ENCODE measurements around the gene FAM227B.
"Not testable (repeated sequence)": the region's sequence is repeated elsewhere in the genome, so short reads cannot be mapped to it uniquely, and the experiment has no call there.

Gene FAM227B, protein sequence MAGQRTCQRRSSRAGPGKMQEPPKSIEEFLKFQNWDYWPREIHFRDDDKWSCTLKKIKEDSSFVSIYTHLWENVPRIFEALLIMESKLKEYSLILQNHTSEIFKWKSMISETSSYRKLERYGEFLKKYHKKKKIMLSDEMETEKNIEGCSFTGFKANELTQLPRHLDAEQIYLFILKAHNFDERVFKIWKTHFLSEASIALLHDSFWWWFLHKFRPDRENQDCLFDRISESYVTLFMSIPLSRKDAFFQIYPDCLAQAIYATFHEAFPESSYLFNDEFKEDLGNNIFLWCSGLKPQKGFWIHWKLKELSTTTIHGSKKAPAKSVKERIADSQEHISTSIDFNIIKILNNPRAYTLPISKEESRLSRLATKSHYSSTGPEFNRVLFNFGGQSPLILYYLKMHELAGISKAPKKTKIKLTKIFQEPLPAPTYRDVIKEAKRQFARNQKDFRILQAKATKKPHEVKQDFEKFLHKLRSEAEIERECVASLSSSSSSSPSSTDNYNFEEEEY

DNA sequence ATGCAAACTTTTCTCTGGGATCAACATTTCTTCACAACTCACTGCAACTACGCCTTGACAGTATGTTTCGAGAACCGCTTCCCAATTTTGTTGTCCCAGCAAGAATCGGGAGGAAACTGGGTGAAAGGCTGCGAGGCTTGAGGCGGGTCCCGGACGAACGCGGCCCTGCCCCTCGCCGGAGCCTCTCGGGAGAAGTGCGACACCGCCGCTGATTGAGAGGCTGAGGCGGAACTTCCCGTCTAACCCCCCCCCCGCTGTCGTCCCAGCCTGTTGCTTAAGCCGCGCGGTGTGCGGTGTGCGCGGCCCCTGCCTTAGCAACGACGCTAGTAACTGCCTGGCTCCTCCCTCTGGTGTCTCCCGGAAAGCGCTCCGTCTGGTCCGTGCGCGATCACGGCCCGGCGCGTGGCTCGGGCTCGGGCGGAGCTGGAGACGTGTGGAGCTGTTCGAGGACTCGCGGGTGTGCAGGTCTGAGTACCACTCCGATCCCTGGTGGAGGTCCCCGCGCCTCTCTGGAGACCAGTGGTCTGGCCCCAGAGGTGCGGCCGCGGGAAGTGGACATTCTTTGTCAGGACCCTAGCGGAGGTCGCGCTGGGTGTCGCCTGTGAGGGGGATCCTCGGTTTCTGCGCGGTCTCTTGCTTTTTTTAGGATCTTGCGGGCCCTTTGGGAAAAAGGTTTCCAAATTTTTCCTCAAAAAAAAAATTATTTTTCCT lies at the start of gene FAM227B, which contains the start of gene DTWD1:
TSS of gene FAM227B (minus strand) at position 161 of the 711 bp plus-strand sequence. CDS start 5,647 bp downstream, outside the sequence.
TSS of gene DTWD1 (plus strand) at position 391 of the 711 bp plus-strand sequence. CDS start 4,120 bp downstream, outside the sequence.
- TF ChIP-seq Cebpa-rat (IDR thresholded peaks at IDR 0.05), result peak; percentile 92
- H3K9me3 ChIP-seq, result peaks cover 26% of the 10 kb centered on the region

DNA sequence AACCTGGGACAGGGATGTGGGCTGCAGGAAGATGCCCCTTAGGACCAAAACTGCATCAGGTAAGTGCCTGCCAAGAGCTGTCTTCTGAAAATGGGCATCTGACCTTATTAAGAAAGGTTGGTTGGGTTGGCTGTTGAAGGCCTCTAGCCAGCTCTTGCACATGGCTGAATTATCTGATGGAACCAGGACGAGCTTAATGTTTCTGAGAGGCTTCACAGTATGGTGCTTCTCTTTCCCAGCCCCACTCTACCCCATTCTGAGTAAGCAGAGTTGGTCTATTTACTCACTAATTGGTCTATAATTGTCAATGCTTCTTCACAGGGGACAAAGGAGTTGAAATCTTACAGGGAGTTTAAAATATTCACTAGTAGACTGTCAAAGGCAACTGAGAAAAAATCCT lies 48.7 kb upstream of the FAM227B start:
- Histone ChIP-seq H4K20me1 (no peaks in the 10 kb centered on the region), H3K9ac (no peak overlapping the region), H3K4me1 (no peaks in the 10 kb centered on the region), H3K27me3 (no peaks in the 10 kb centered on the region), H3K4me2 (no peak overlapping the region), H3K9me3 (no peaks in the 10 kb centered on the region), H3K27ac (no peak overlapping the region), H3K4me3 (no peak overlapping the region), H3K36me3 (no peaks in the 10 kb centered on the region)
- TF ChIP-seq Cebpa-rat (IDR thresholded peaks at IDR 0.05), result no peak

More for the DNA sequence above, at the start of gene FAM227B, which contains the start of gene DTWD1:
- Histone ChIP-seq H3K4me2 (peak within 1 kb of the TSS; percentile 79), H3K4me3 (peak within 1 kb of the TSS; percentile 78), H3K36me3 (peaks cover 20% of the 10 kb centered on the region), H3K9ac (peak within 1 kb of the TSS; percentile 90), H4K20me1 (no peaks in the 10 kb centered on the region), H3K27ac (peak within 1 kb of the TSS; percentile 88), H3K4me1 (peaks cover 14% of the 10 kb centered on the region), H3K27me3 (no peaks in the 10 kb centered on the region)

DNA sequence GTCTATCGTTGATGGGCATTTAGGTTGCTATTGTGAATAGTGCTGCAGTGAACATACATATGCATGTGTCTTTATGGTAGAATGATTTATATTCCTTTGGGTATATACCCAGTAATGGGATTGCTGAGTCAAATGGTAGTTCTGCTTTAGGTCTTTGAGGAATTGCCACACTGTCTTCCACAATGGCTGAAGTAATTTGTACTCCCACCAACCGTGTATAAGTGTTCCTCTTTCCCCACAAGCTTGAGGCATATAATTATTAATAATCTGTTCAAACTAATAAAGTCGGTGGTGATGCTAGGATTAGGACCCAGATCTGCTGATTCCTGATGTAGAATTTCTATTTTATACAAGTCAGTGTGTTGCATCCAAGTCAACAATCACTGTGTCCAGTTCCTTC lies 45.9 kb upstream of the FAM227B start:
- H3K27me3 ChIP-seq, H3K9me3 ChIP-seq, H3K4me1 ChIP-seq, H3K27ac ChIP-seq, H3K4me2 ChIP-seq, H3K9ac ChIP-seq, H3K4me3 ChIP-seq, H4K20me1 ChIP-seq, H3K36me3 ChIP-seq: not testable (repeated sequence)

DNA sequence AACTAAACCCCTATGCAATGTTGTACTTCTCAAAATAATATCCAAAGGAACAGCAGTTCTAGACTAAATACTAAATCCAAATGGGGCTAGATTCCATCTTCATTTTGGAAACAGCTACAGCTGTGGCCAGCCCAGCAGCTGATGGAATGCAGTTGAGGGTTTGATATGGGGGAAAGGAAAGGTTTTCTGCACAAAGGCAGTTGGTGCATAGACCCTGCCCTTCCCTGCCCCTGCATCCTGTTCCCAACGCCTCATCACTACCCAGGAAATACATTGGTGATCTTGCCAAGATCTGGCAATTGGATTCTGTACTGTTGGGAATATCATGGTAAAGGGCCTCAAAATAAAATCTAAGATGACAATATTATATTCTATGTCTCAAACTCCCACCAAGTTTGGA lies 44.1 kb upstream of the FAM227B start:
- Histone ChIP-seq H3K27ac (no peak overlapping the region), H3K4me2 (no peak overlapping the region), H3K4me3 (no peak overlapping the region), H3K4me1 (no peaks in the 10 kb centered on the region), H3K9ac (no peak overlapping the region), H3K9me3 (no peaks in the 10 kb centered on the region), H3K27me3 (no peaks in the 10 kb centered on the region), H4K20me1 (no peaks in the 10 kb centered on the region), H3K36me3 (no peaks in the 10 kb centered on the region)
- no peak for TF ChIP-seq Cebpa-rat (IDR thresholded peaks at IDR 0.05)

DNA sequence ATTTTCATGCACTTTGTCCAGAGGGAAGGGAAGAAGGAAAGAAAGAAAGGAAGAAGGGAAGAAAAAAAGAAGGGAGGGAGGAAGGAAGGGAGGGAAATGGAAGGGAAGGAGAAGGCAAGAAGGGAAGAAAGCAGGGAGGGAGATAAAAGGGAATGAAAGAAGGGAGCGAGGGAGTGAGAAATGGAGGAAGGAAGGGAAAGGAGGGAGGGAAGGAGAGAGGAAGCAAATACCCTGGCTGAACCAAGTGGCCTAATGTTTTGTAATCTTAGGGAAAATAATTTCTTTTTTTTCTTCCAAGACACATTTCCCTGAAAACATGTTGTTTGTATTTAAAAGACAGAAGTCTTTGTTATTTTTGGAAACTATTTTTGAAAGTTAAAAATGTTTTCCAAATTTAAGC lies 36.1 kb upstream of the FAM227B start:
- TF ChIP-seq Cebpa-rat (IDR thresholded peaks at IDR 0.05), result no peak
- H3K27ac ChIP-seq, result no peak overlapping the region
- no peak overlapping the region for H3K4me2 ChIP-seq
- no peak overlapping the region for H3K9ac ChIP-seq
- H3K9me3 ChIP-seq, result peaks cover 25% of the 10 kb centered on the region
- no peaks in the 10 kb centered on the region for H4K20me1 ChIP-seq
- H3K27me3 ChIP-seq, result no peaks in the 10 kb centered on the region
- no peaks in the 10 kb centered on the region for H3K4me1 ChIP-seq
- H3K4me3 ChIP-seq, result no peak overlapping the region
- H3K36me3 ChIP-seq, result no peaks in the 10 kb centered on the region

DNA sequence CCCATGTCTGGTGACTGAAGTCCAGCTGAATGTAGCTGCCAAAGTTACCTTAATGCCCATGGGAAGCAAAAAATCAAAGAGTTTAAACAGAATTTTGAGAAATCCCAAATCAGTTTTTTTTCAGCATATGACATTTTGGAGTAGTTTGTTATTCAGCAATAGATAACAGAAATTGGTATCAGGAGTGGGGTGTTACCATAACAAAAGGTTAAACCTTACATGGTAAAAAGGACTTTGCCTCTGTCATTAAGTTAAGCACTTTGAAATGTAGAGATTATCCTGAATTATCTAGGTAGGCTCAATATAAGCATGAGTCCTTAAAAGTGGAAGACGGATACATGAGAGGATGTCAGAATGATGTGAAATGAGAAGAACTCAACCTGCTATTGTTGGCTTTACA lies 32.3 kb upstream of the FAM227B start:
- Histone ChIP-seq H3K4me3 (no peak overlapping the region), H4K20me1 (no peaks in the 10 kb centered on the region), H3K4me1 (no peaks in the 10 kb centered on the region), H3K4me2 (no peak overlapping the region), H3K27ac (no peak overlapping the region), H3K9ac (no peak overlapping the region), H3K36me3 (no peaks in the 10 kb centered on the region), H3K9me3 (peaks cover 25% of the 10 kb centered on the region), H3K27me3 (no peaks in the 10 kb centered on the region)
- TF ChIP-seq Cebpa-rat (IDR thresholded peaks at IDR 0.05), result no peak

DNA sequence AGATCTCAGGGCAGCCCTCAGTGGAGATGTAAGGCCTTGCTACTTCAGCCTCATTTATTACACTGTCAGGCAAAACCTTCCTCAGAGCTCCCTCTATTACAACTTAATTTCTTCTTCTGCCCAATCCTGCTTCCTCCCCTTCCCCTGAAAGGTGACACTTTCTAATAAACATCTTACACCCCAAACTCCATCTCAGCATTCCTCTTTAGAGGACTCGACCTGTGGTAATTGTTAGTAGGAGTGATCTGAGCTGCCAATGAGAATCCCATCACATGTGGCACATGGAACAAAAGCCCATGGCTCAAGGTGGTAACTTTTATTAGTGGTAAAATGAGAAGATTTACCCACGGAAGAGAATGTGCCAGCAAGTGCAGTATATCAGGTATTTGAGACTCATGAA lies 30.1 kb upstream of the FAM227B start:
- Histone ChIP-seq H3K4me1 (no peaks in the 10 kb centered on the region), H3K4me2 (no peak overlapping the region)

DNA sequence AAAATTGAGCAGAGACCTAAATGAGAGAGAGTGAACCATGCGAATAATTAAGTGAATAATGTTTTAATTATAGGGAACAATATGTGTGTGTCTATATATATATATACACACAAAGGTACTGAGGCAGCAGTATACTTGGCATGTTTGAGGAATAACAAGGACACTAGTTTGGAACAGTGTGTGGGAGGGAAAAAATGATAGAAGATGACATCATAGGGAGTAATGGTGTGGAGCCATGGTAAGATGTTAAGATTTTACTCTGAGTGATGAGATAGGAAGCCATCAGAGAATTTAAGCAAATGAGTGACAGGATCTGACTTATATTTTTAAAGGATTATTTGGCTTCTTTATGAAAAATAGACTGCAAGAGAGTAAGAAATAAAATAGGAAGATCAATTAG lies 29.4 kb upstream of the FAM227B start:
- Histone ChIP-seq H3K9ac (no peak overlapping the region), H3K27ac (no peak overlapping the region), H3K4me1 (no peaks in the 10 kb centered on the region), H4K20me1 (no peaks in the 10 kb centered on the region), H3K4me3 (no peak overlapping the region), H3K4me2 (no peak overlapping the region), H3K27me3 (no peaks in the 10 kb centered on the region), H3K9me3 (peaks cover 25% of the 10 kb centered on the region), H3K36me3 (no peaks in the 10 kb centered on the region)
- TF ChIP-seq Cebpa-rat (IDR thresholded peaks at IDR 0.05), result no peak

More for the DNA sequence above, 30.1 kb upstream of the FAM227B start:
- no peak overlapping the region for H3K4me3 ChIP-seq
- no peaks in the 10 kb centered on the region for H3K36me3 ChIP-seq
- no peak for TF ChIP-seq Cebpa-rat (IDR thresholded peaks at IDR 0.05)
- H4K20me1 ChIP-seq, result no peaks in the 10 kb centered on the region
- no peak overlapping the region for H3K27ac ChIP-seq
- no peak overlapping the region for H3K9ac ChIP-seq
- H3K27me3 ChIP-seq, result no peaks in the 10 kb centered on the region
- peaks cover 25% of the 10 kb centered on the region for H3K9me3 ChIP-seq

DNA sequence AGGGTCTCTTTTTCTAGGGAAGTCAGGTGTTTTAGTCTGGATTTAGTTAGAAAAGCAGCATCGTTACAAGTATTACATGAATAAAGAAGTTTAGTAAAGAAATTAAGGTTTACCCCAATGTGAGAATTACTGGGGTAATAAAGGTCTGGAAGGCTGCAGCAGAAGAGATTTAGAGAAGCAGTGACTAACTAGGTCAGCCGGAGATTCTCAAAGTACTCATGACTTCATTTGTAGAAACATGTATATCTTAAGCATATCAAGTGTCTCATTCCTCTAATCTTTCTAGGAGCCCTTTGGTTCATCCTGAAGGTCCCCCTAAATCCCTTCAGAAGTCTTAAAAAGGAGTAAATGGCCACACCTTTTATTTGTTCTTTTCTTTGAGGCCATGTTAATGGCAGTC lies 26.3 kb upstream of the FAM227B start:
- H3K9ac ChIP-seq, result no peak overlapping the region
- H3K4me3 ChIP-seq, result no peak overlapping the region
- H3K4me1 ChIP-seq, result no peaks in the 10 kb centered on the region
- no peak overlapping the region for H3K4me2 ChIP-seq
- H3K27ac ChIP-seq, result no peak overlapping the region
- H3K27me3 ChIP-seq, result no peaks in the 10 kb centered on the region
- H3K9me3 ChIP-seq, result peaks cover under 1% of the 10 kb centered on the region; the same call in 1 of the 2 replicates
- H3K36me3 ChIP-seq, result peaks cover 14% of the 10 kb centered on the region; the same call in 1 of the 2 replicates
- H4K20me1 ChIP-seq, result no peaks in the 10 kb centered on the region
- no peak for TF ChIP-seq Cebpa-rat (IDR thresholded peaks at IDR 0.05)

DNA sequence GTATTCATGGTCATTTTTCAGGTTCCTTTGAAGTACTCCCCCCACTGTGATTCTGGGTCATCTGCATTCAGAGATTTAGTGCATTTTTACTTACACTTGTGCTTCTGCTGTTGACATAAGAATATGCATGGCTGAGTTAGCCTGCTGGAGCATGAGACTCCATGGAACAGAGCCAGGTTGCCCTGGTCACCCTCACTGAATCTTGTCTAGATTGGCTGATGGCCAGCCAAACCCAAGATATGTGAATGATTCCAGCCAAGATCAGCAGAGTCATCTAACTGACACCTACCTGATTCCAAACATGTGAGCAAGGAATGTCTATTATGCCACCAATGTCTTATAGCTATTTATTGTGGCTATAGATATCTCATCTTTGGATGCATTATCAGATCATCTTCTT lies 25.3 kb upstream of the FAM227B start:
- no peak overlapping the region for H3K9ac ChIP-seq
- peaks cover 14% of the 10 kb centered on the region; the same call in 1 of the 2 replicates for H3K36me3 ChIP-seq
- no peak for TF ChIP-seq Cebpa-rat (IDR thresholded peaks at IDR 0.05)
- H3K4me1 ChIP-seq, result no peaks in the 10 kb centered on the region
- H3K4me3 ChIP-seq, result no peak overlapping the region
- H3K4me2 ChIP-seq, result no peak overlapping the region
- no peaks in the 10 kb centered on the region for H3K9me3 ChIP-seq
- H3K27ac ChIP-seq, result no peak overlapping the region
- H4K20me1 ChIP-seq, result no peaks in the 10 kb centered on the region
- no peaks in the 10 kb centered on the region for H3K27me3 ChIP-seq

Data from BLaER1 (cell line).